SK-N-SH (cell line): ENCODE data around the gene KRT14. TPM values are rescaled to one million over a fixed set of nuclear protein-coding genes. Genes with fewer than 3 reads are reported as not detected.

ENCODE experiments used
- CTCF ChIA-PET: fragments of 300-600, 350-600 bp; formaldehyde crosslinking; extraction: SDS; loops from one replicate; lab custom pipeline; 2021; lab: Yijun Ruan, JAX
- POLR2A ChIA-PET: fragments of 350-600 bp; sonication (Branson Sonifier 250); formaldehyde crosslinking; extraction: SDS; loops from one replicate; lab custom pipeline; 2020; ENCODE audit warnings: antibody characterized with exemption, inconsistent platforms; lab: Yijun Ruan, JAX
- DNase-seq: peaks from one replicate; pipeline ENCODE4 v3.0.0; 2012
- H2AFZ ChIP-seq: fragments of 200-600 bp; sonication (generic); 2 replicates; pipeline ENCODE4 v1.8.1; 2016; ENCODE audit warnings: antibody characterized with exemption, mild to moderate bottlenecking, low read depth
- H3F3A ChIP-seq: fragments of 200-600 bp; sonication (generic); replicated peaks from 2 replicates; pipeline ENCODE3; 2016; ENCODE audit warnings: antibody characterized with exemption, mild to moderate bottlenecking; ENCODE audit not compliant: insufficient read depth
- H3K27ac ChIP-seq, 2 experiments: fragments of 200-500 bp in 1 of 2; fragments of 200-600 bp in 1 of 2; sonication (Bioruptor generic) in 1 of 2; sonication (generic), shearing (Covaris generic) in 1 of 2; 2 replicates each; pipeline versions ENCODE4 v1.5.1 to v1.6.1; 2014 to 2016; ENCODE audit warnings: low read depth in 2 of 2, inconsistent platforms in 1 of 2, low read length in 1 of 2, mild to moderate bottlenecking in 1 of 2, mixed read lengths in 1 of 2
- H3K27me3 ChIP-seq: fragments of 200-600 bp; sonication (generic), shearing (Covaris generic); 2 replicates; pipeline ENCODE4 v1.6.1; 2016; ENCODE audit warnings: mixed run types; ENCODE audit not compliant: insufficient read depth
- H3K36me3 ChIP-seq, 2 experiments: fragments of 200-500 bp in 1 of 2; fragments of 200-600 bp in 1 of 2; sonication (Bioruptor generic) in 1 of 2; sonication (generic) in 1 of 2; replicated peaks in 1 of 2; 2 replicates each; pipeline versions ENCODE3 to v1.5.1; 2014 to 2016; ENCODE audit warnings: low read length in 1 of 2, mild to moderate bottlenecking in 1 of 2; ENCODE audit not compliant: insufficient read depth in 2 of 2, control insufficient read depth in 1 of 2
- H3K4me1 ChIP-seq, 2 experiments: fragments of 200-500 bp in 1 of 2; fragments of 200-600 bp in 1 of 2; sonication (Bioruptor generic) in 1 of 2; sonication (generic), shearing (Covaris generic) in 1 of 2; 2 replicates each; pipeline versions ENCODE4 v1.5.1 to v1.6.1; 2014 to 2016; ENCODE audit warnings: low read depth in 1 of 2, low read length in 1 of 2, mixed run types in 1 of 2; ENCODE audit not compliant: insufficient read depth in 2 of 2, control insufficient read depth in 1 of 2
- H3K4me2 ChIP-seq: fragments of 200-600 bp; sonication (generic), shearing (Covaris generic); 2 replicates; pipeline ENCODE4 v1.6.1; 2017; ENCODE audit warnings: mixed run types
- H3K4me3 ChIP-seq, 2 experiments: fragments of 200-500 bp in 1 of 2; fragments of 200-600 bp in 1 of 2; sonication (Bioruptor generic) in 1 of 2; sonication (generic), shearing (Covaris generic) in 1 of 2; 2 replicates each; pipeline versions ENCODE4 v1.5.1 to v1.8.1; 2014 to 2016; ENCODE audit warnings: low read depth in 2 of 2, inconsistent platforms in 1 of 2, low read length in 1 of 2, mild to moderate bottlenecking in 1 of 2, mixed read lengths in 1 of 2, moderate library complexity in 1 of 2
- H3K79me2 ChIP-seq: fragments of 200-600 bp; sonication (generic); 2 replicates; pipeline ENCODE4 v1.8.1; 2017; ENCODE audit warnings: mild to moderate bottlenecking; ENCODE audit not compliant: insufficient read depth
- H3K9ac ChIP-seq: fragments of 200-600 bp; sonication (generic); 2 replicates; pipeline ENCODE4 v1.6.1; 2017; ENCODE audit warnings: mixed run types
- H3K9me2 ChIP-seq: fragments of 200-600 bp; sonication (generic); 2 replicates; pipeline ENCODE4 v1.6.1; 2017; ENCODE audit warnings: mixed run types
- H3K9me3 ChIP-seq: fragments of 200-600 bp; sonication (generic); 2 replicates; pipeline ENCODE4 v1.6.1; 2017; ENCODE audit warnings: mixed run types, mild to moderate bottlenecking, moderate library complexity
- H4K20me1 ChIP-seq: fragments of 200-600 bp; sonication (generic); 2 replicates; pipeline ENCODE4 v1.6.1; 2017; ENCODE audit warnings: mild to moderate bottlenecking, mixed run types; ENCODE audit not compliant: insufficient read depth
- CHD2 ChIP-seq: fragments of 150-350 bp; IDR thresholded peaks from 2 replicates; pipeline ENCODE4 v1.6.1; 2018; ENCODE audit warnings: low read length; ENCODE audit not compliant: partially characterized antibody
- EP300 ChIP-seq, 2 experiments: IDR thresholded peaks; 2 replicates each; pipeline versions ENCODE4 v1.4.0 to v1.6.1; 2012; ENCODE audit warnings: borderline replicate concordance in 1 of 2, low read depth in 1 of 2, low read length in 1 of 2
- EZH2phosphoT487 ChIP-seq: fragments of 200-600 bp; sonication (generic); IDR thresholded peaks from 2 replicates; pipeline ENCODE4 v1.6.1; 2017; ENCODE audit warnings: low read depth, mixed run types, mild to moderate bottlenecking, antibody characterized with exemption, moderate library complexity, borderline replicate concordance
- FOSL2 ChIP-seq: IDR thresholded peaks from 2 replicates; pipeline ENCODE4 v1.4.0; 2012; ENCODE audit warnings: low read depth, mild to moderate bottlenecking, moderate library complexity, borderline replicate concordance
- FOXJ3 ChIP-seq: sonication (generic); formaldehyde crosslinking; IDR thresholded peaks from 2 replicates; pipeline ENCODE4 v1.5.1; 2020; ENCODE audit warnings: mild to moderate bottlenecking, missing genetic modification reagents
- GATA2 ChIP-seq: sonication (generic); formaldehyde crosslinking; IDR thresholded peaks from 2 replicates; pipeline ENCODE4 v1.5.0; 2020; ENCODE audit warnings: mild to moderate bottlenecking, missing genetic modification reagents
- MEF2A ChIP-seq: IDR thresholded peaks from 2 replicates; pipeline ENCODE4 v1.4.0; 2012; ENCODE audit warnings: low read depth, borderline replicate concordance
- RAD21 ChIP-seq: IDR thresholded peaks from 2 replicates; pipeline ENCODE4 v1.6.1; 2012; ENCODE audit warnings: mild to moderate bottlenecking, low read length
- RCOR1 ChIP-seq: fragments of 150-350 bp; IDR thresholded peaks from 2 replicates; pipeline ENCODE4 v1.6.1; 2017; ENCODE audit warnings: antibody characterized with exemption, low read length
- RFX5 ChIP-seq: IDR thresholded peaks from 2 replicates; pipeline ENCODE4 v1.6.1; 2012; ENCODE audit warnings: mild to moderate bottlenecking, improper control_type of control experiment, low read length
- SIN3A ChIP-seq: IDR thresholded peaks from 2 replicates; pipeline ENCODE4 v1.6.1; 2012; ENCODE audit warnings: low read depth, mild to moderate bottlenecking, low read length, moderate library complexity, borderline replicate concordance
- TAF1 ChIP-seq: IDR thresholded peaks from 2 replicates; pipeline ENCODE4 v1.6.1; 2012; ENCODE audit warnings: low read depth, mild to moderate bottlenecking, low read length, moderate library complexity, borderline replicate concordance
- YY1 ChIP-seq: IDR thresholded peaks from 2 replicates; pipeline ENCODE4 v1.4.0; 2012; ENCODE audit warnings: low read depth, mild to moderate bottlenecking
- WGBS: methylation state at CpG from one replicate; pipeline ENCODE4 v1.1.6; 2017; ENCODE audit warnings: low lambda C conversion rate; 5-methylcytosine and 5-hydroxymethylcytosine counted together
- polyA plus RNA-seq, 3 experiments: library from polyadenylated mRNA; depleted of rRNA; stranded (reverse); fragments of >200 nt; gene quantifications; 2 replicates each; pipeline ENCODE4 v1.2.3, GENCODE V29; 2012
- TF ChIP-seq, protein P1 (sequence below): IDR thresholded peaks from 2 replicates; pipeline ENCODE4 v1.4.0; 2012; ENCODE audit warnings: low read depth
- TF ChIP-seq, protein P2 (sequence below): fragments of 150-350 bp; IDR thresholded peaks from 2 replicates; pipeline ENCODE4 v1.6.1; 2016; ENCODE audit warnings: mild to moderate bottlenecking, low read depth, low read length
- TF ChIP-seq, protein P3 (sequence below): IDR thresholded peaks from 2 replicates; pipeline ENCODE4; 2012
- TF ChIP-seq, protein P4 (sequence below): fragments of 200-600 bp; sonication (generic); IDR thresholded peaks from 2 replicates; pipeline ENCODE4 v1.6.1; 2017; ENCODE audit warnings: antibody characterized with exemption, mild to moderate bottlenecking, moderate library complexity
- TF ChIP-seq, protein P5 (sequence below): fragments of 150-350 bp; IDR thresholded peaks from 2 replicates; pipeline ENCODE4 v1.6.1; 2017; ENCODE audit warnings: antibody characterized with exemption, low read length, low read depth, borderline replicate concordance

The KRT14 gene
- polyA plus RNA-seq, 1 of the 3 experiments (the other 2 are of a cell fraction): not detected

DNA sequence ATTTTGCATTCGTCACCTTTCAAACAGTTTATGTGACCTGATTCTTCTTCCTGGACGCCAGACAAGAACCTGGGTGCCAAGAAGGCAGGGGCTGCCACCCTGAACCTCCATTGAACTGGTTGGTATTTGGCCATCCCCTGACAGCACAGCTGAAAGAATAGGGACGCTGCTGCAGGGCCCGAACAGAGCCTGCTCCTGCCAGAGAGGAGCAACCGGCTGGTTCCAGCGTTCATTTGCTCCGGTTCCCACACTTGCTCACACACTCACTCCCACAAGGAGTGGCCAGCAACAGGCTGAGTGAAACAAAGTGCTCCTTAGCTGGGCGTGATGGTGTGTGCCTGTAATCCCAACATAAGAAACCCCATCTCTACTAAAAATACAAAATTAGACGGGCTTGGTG lies 29.8 kb downstream of the KRT14 start:
- Histone ChIP-seq H3K4me3 (no peak overlapping the region), H3K9ac (no peak overlapping the region), H3K36me3 (no peaks in the 10 kb centered on the region), H3K79me2 (no peaks in the 10 kb centered on the region), H3K9me3 (no peaks in the 10 kb centered on the region), H3K4me1 (no peaks in the 10 kb centered on the region; a peak in 1 of 4 replicates), H3F3A (peaks cover 4% of the 10 kb centered on the region), H4K20me1 (no peaks in the 10 kb centered on the region), H3K27me3 (peaks cover 28% of the 10 kb centered on the region; the same call in 1 of the 2 replicates), H3K9me2 (no peaks in the 10 kb centered on the region), H3K27ac (no peak overlapping the region), H2AFZ (no peak overlapping the region), H3K4me2 (no peak overlapping the region)
- ChIA-PET POLR2A (no interaction called here), CTCF (interaction anchor here (0.7 to 25.5 kb wide), 5 partner anchors 8 to 1552 kb away, joined by 4 to 646 read pairs (median 66); no protein-coding TSS in a partner anchor)
- DNase-seq: no peak
- WGBS: 54% methylated on average over 5 of the region's 9 CpGs
- TF ChIP-seq RFX5 (no peak), YY1 (no peak), MEF2A (no peak), SIN3A (no peak), RAD21 (no peak), FOSL2 (no peak), CHD2 (no peak), GATA2 (CRISPR knock-in tag) (no peak), TAF1 (no peak), EZH2phosphoT487 (no peak), RCOR1 (no peak), FOXJ3 (CRISPR knock-in tag) (no peak), EP300 (IDR thresholded peaks at IDR 0.05; ENCODE audit: borderline replicate concordance in 1 of 2, low read depth in 1 of 2, low read length in 1 of 2) (no peak)
- TF ChIP-seq, protein P1, sequence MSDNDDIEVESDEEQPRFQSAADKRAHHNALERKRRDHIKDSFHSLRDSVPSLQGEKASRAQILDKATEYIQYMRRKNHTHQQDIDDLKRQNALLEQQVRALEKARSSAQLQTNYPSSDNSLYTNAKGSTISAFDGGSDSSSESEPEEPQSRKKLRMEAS: no peak
- TF ChIP-seq, protein P2, sequence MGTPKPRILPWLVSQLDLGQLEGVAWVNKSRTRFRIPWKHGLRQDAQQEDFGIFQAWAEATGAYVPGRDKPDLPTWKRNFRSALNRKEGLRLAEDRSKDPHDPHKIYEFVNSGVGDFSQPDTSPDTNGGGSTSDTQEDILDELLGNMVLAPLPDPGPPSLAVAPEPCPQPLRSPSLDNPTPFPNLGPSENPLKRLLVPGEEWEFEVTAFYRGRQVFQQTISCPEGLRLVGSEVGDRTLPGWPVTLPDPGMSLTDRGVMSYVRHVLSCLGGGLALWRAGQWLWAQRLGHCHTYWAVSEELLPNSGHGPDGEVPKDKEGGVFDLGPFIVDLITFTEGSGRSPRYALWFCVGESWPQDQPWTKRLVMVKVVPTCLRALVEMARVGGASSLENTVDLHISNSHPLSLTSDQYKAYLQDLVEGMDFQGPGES: no peak
- TF ChIP-seq, protein P3, sequence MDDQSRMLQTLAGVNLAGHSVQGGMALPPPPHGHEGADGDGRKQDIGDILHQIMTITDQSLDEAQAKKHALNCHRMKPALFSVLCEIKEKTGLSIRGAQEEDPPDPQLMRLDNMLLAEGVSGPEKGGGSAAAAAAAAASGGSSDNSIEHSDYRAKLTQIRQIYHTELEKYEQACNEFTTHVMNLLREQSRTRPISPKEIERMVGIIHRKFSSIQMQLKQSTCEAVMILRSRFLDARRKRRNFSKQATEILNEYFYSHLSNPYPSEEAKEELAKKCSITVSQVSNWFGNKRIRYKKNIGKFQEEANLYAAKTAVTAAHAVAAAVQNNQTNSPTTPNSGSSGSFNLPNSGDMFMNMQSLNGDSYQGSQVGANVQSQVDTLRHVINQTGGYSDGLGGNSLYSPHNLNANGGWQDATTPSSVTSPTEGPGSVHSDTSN: no peak
- TF ChIP-seq, protein P4, sequence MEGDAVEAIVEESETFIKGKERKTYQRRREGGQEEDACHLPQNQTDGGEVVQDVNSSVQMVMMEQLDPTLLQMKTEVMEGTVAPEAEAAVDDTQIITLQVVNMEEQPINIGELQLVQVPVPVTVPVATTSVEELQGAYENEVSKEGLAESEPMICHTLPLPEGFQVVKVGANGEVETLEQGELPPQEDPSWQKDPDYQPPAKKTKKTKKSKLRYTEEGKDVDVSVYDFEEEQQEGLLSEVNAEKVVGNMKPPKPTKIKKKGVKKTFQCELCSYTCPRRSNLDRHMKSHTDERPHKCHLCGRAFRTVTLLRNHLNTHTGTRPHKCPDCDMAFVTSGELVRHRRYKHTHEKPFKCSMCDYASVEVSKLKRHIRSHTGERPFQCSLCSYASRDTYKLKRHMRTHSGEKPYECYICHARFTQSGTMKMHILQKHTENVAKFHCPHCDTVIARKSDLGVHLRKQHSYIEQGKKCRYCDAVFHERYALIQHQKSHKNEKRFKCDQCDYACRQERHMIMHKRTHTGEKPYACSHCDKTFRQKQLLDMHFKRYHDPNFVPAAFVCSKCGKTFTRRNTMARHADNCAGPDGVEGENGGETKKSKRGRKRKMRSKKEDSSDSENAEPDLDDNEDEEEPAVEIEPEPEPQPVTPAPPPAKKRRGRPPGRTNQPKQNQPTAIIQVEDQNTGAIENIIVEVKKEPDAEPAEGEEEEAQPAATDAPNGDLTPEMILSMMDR: no peak
- TF ChIP-seq, protein P5, sequence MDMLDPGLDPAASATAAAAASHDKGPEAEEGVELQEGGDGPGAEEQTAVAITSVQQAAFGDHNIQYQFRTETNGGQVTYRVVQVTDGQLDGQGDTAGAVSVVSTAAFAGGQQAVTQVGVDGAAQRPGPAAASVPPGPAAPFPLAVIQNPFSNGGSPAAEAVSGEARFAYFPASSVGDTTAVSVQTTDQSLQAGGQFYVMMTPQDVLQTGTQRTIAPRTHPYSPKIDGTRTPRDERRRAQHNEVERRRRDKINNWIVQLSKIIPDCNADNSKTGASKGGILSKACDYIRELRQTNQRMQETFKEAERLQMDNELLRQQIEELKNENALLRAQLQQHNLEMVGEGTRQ: no peak
